Epidermal melanocyte (primary cell): ENCODE results near the gene MVB12B.
"Not testable (repeated sequence)": the region's sequence is repeated elsewhere in the genome, so short reads cannot be mapped to it uniquely, and the experiment has no call there.

Experiments
- DNase-seq: peaks from one replicate; pipeline ENCODE4 v3.0.0; 2011; ENCODE audit warnings: low spot score; ENCODE audit not compliant: insufficient read length

MVB12B gene

GRCh38 chr9:126326228-126327005 lies at the start of gene MVB12B:
Gene MVB12B (plus strand): TSS chr9:126326829. CDS start chr9:126326930, 101 bp downstream.
- peak; percentile 57 for DNase-seq

DNA sequence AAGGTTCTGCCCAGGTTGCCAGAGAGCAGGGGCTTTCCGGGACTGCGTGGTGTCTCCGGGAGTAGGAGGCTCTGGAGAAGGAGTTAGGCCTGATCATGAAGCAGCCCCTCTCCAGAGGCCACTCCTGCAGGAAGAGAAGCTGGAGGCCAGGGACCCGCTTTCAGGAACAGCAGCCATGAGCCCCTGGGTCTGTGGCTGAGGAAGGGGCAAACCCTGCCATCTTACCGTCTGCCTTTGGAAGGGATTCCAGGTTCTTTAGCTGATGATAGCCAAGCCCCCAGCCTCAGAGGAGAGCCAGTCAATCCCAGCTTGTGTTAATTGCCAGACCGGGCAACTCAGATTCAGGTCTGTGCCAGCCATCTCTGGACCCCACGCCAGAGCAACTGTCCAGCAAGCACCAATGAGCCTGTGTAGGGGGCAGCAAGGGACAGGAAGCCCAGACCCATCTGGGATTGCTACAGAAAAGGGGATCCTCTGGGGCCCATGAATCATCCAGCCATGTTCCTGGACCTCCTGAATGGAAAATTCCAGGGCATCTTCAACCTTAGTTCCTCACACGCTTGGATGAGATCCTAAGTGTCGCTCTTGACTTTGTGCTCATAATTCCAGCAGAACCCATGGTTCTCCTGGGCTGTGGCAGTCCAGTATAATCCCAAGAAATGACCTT lies 42.7 kb upstream of the MVB12B start:
- DNase-seq, result no peak

DNA sequence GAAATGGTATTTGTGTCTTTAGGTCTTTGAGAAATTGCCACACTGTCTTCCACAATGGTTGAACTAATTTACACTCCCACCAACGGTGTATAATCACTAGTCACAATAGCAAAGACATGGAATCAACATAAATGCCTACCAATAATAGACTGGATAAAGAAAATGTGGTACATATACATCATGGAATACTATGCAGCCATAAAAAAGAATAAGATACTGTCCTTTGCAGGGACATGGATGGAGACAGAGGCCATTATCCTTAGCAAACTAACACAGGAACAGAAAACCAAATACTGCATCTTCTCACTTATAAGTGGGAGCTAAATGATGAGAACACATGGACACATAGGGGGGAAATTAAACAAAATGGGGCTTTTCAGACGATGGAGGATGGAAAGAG lies 41.0 kb upstream of the MVB12B start:
- DNase-seq, result not testable (repeated sequence)

DNA sequence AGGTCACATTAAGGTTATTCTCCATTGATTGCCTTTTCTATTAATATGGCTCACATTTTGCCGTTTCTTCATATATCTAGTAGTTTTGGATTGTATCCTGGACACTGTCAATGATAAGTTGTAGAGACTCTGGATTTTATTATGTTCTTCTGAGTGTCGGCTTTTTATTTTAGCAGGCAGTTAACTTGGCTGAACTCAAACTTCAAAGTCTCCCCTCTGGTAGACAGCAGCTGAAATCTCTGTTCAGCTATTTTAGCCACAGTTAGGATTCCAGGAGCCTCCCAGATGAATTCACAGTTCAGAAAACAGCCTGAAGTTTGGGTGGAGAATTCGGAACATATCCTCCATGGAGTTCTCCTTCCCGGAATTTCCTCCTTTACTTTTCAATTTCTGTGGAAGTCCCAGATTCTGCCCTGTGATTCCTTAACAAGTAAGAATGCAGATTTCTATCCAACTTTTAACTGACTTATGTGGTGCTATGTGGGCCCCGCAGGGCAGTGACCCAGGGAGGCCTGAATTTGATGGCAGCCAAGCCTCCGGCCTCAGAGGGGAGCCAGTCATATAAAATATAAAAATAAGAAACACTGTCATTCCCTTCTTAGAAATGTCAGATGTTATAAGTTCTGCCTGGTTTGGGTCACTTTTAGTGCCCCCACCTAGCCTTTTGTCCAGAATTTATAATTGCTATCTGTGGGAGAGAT lies 39.3 kb upstream of the MVB12B start:
- no peak for DNase-seq

DNA sequence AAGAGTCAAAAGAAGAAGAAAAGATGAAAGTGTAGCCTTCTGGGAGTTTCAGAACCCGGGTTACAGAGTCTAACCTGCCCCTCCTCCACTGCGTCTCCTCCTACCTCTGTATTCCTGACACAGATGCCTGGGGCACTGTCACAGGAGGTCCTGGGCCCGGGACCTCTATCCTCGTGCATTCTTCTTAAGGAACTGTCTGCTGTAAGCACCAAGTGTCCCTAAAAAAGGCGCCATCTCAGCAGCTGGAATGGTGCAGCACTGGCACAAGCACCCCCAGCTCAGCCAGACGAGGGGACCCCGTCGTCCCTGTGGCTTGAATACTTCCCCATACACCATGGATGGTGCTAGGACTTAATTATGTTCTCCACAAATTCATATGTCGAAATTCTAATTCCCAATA lies 35.8 kb upstream of the MVB12B start:
- DNase-seq, result no peak

GRCh38 chr9:126291925-126292324 lies 34.7 kb upstream of the MVB12B start:
- no peak for DNase-seq

DNA sequence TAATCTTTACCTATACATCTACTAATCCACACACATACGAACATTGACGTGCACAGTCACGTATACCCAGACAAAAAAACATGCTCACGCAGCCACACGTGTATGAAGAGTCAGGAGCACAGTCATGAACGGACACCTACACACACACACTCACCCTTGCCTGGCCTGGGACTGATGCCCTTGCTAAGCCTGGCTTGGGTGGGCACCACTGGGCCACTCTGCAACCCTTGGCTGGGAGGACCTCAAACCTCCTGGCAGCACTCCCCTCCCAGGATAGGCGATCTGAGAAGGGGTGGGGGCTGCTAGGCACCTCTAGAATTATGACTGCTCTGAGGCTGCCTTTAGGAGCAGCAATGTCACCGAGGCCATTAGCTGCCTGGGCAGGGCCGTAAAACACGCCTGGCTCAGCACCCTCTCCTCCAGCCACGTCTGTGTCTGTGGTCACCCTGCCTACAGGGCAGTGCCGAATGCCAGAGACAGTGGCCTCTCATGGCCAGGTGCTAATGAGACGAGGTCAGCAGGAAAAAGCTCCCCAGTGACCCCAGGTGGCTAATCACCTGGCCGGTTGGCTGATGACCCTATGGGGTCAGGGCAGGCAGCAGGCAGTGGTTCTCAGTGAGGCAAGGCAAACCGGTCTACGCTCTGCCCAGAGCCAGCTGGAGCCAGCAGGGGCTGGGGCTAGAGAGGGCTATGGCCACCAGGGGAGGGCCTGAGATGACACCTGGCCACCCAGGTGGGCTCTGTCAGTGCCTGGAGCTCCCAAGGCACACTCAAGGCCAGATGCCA lies 33.7 kb upstream of the MVB12B start:
- no peak for DNase-seq

DNA sequence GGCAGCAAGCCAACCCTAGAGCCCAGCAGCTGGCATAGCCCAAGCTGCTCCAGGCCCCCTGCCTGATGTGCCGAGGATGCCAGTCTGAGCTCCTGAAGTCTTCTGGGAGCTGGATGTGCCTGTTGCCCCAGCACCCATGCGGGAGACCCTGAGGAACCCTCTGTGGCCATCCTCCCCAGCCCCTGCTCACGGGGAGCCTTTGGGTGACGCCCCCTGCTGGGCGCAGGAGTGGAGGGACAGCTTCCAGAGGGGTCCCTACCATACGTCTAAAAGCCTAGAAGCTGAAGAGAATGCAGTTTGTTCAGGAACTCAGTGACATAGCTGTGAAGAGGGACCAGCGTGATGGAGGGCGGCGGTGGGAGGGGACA lies 33.1 kb upstream of the MVB12B start:
- no peak for DNase-seq

DNA sequence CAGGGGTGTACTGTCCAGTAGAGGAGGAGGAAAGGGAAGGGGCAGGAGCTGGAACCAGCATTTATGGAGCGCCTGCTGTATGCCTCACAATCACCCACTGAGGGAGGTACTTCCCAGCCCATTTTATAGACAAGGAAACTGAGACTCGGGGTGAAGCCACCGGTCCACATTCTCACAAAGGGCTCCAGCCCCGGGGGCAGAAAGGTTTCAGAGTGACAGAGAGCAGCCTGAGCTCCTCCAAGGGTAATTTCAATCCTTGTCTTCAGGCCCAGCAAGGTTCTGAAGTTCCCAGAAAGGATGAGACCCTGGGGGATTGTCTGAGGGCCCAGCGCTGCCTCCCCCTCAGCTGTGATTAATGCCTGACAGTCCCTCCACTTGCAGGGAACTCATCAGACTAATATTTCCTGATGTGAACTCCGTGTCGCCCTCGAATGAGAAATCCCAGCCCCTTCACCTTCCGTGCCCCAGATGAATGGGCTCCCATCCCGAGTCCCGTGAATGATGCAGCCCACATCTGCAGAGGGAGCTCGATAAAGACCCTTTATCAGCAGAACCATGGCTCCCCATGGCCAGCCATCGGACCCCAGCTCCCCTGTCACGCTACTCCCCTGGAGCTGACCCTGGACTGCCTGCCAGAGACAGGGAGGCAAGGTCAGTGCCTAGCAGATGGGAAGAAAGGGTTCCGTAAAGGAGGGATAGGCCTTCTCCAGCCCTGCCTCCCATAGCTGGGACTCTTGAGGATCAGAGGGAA lies 32.1 kb upstream of the MVB12B start:
- no peak for DNase-seq

GRCh38 chr9:126295082-126295477 lies 31.5 kb upstream of the MVB12B start:
- no peak for DNase-seq

DNA sequence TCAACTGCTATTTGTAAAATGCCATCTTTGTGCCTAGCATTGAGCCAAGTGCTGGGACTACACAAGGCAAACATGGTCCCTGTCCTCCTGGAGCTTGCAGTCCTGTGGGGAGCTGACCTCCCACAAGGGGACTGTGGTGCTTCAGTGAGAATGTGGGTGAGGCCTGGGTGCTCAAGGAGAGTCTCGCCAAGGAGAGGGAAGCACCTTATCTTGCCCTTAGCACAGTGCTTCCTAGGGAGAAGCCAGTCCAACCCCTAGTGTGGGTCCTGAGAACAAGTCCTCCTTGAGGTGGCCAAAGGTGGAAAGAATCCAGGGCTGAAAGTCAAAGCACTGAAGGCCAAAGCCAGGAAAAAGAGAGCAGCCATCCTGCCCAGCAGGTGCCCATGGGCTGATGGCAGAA lies 31.1 kb upstream of the MVB12B start:
- DNase-seq, result no peak

DNA sequence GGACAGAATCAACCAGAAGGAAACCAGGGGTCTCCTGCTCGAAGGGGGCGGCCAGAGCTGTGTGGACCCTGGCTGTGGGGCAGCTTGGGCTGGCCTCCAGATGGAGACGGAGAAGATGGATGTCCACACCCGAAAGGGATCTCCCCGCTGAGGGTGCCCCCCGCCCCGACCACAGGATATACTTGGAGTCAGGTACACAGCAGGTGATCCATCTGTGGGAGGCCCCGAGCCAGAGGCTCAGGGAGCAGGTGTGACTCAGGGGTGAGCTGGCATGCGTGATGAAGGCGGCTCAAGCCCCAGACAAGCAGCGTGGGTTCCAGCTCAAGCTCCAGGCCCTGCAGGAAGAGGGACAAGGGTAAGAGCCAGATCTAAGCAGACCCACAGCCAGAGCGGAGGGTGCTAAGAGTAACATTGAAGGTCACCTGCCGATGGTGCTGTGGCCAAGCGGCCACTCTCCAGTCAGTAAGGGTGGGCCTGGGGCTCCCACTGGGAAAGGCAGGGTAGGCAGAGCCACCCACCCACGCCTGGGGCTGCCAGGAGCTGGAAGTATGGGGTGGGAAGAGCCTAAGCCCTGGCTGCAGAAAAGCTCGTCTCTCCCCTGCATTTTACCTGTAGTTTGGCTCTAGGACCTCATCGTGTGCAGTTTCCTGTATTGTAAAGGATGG lies 30.6 kb upstream of the MVB12B start:
- DNase-seq, result no peak

DNA sequence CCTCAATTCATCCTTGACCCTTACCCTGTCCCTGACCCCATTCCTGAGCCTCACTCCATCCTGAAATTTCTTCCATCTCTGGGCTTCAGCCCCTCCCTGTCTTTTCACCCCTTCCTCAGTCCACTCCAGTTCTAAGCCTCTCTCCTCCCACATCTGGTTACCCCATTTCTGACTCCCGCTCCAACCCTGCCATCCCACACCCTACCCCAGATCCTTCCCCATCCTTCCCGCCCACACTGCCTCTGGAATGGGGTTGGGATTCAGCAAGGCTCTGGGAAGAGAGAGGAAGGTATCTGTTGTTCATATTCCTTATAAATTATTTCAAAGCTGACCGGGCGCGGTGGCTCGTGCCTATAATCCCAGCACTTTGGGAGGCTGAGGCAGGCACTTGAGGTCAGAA lies 29.9 kb upstream of the MVB12B start:
- DNase-seq, result no peak

- DNase-seq, result no peak
These were observed 29.0 kb upstream of the MVB12B start for GRCh38 chr9:126297661-126298060.

DNA sequence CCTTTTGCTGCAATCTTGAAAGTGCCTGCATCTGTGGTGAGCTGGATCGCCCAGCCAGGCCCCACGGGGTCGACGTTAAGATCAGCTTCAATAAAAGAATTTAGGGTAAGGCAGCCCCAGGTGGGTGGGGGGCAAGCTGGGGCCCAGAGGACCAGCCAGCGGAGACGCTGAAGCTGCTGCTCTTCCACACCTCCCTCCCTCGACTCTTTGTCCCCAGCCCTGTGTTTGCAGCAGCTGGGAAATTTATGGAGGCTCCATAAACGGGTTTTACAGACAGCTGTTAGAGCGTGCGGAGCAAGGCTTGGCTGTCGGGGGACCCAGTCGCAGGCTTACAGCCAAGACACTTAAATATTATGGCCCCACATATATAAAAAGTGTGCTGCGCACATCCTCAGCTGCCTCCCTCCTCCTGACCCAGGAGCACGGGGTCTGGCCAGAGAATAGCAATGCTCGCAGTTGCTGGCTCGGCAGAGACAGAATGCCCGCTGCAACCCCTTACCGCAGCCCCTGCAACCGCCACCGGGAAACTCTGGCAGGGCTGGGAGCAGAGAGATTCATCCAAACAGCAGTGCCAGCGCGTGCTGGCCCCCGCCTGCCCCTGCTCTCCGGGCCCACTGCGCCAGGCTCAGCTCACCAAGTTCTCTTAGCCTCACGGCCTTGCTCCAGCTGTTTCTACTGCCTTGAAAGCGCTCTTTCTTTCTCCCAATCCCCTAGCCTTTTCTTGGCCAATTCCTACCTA lies 28.4 kb upstream of the MVB12B start:
- no peak for DNase-seq

DNA sequence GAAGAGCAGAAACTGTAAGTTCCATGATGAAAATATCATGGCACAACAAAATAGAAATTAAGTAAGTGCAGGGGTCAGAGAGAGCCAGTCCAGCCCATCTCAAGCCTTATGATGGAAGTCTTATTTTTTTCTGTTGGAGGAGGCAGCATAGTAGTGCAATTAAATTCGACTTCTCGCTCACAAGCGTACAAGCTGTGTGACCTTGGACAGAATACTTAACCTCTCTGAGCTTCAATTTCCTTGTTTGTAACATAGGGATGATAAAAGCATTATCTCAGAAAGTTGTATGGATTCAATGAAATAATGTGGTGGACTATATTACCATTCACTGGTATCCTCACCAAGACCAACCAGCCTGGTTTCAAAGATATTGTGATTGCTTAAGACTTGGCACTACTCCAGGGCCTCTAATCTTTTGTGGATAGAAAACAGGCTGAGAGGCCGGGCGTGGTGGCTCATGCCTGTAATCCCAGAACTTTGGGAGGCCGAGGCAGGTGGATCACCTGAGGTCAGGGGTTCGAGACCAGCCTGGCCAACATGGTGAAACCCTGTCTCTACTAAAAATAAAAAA lies 26.8 kb upstream of the MVB12B start:
- no peak for DNase-seq

DNA sequence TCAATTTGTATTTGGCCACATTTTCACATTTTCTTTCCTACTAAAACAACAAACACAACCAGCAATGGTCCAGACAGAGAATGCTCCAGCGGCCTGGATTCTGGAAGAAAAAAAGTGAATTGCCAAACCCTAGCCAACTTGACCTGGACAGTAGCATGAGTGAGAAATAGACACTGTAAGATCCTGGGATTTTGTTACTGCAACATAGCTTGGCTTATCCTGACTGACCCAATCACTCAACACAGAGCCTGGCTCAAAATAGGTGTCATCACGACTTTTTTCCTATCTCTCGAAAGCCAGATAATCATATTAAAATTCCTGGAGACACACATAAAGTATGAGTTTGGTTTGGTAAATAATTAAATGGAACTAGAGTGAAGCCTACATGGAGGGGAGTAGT lies 25.4 kb upstream of the MVB12B start:
- no peak for DNase-seq

GRCh38 chr9:126301985-126302603 lies 24.5 kb upstream of the MVB12B start:
- peak; percentile 81 for DNase-seq

DNA sequence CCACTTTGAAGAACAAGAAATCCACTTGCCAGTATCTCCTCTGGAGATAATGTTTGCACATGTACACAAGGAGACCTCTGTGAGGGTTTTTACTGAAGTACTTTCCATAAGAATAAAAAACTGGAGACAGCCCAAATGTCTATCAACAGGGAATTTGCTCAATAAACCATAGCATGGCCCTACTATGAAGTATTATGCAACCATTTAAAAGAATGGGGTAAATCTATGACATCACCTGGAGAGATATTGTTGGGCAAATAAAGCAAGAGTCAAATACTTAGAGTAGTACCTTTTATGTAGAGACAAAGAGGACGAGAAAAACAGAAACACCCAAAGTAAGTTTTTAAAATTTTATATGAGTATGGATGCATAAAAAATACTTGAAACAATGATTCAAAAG lies 23.9 kb upstream of the MVB12B start:
- no peak for DNase-seq
